ENCODE results near the gene SQSTM1.

SQSTM1 gene

GRCh38 chr5:179836225-179837019 lies 15.7 kb downstream of the SQSTM1 start:
- no peak overlapping the region for H3K4me3 ChIP-seq (ENCODE audit: low read depth, low read length)
- POLR2A ChIA-PET, result interaction anchor here (1.2 kb wide), 1 partner anchor 11 kb away, joined by 3 read pairs; no protein-coding TSS in a partner anchor
- no peak for DNase-seq (ENCODE audit: low read depth, low spot score)
- no peak for TF ChIP-seq CTCF (IDR thresholded peaks at IDR 0.05; ENCODE audit: insufficient read depth, low read length, missing control alignments)
- CTCF ChIA-PET, result interaction anchor here (0.8 kb wide), 1 partner anchor 15 kb away, joined by 5 read pairs; no protein-coding TSS in a partner anchor

GRCh38 chr5:179837076-179838011 lies 16.6 kb downstream of the SQSTM1 start:
- ChIA-PET CTCF (interaction anchor here (0.8 to 1.5 kb wide), 3 partner anchors 8 to 16 kb away, joined by 3 to 5 read pairs (median 5); no protein-coding TSS in a partner anchor), POLR2A (interaction anchor here (0.6 to 1.5 kb wide), 4 partner anchors 10 to 17 kb away, joined by 3 to 4 read pairs (median 3); partner anchors contain the start of gene SQSTM1)
- DNase-seq (ENCODE audit: low read depth, low spot score), result no peak
- H3K4me3 ChIP-seq (ENCODE audit: low read depth, low read length), result no peak overlapping the region
- no peak for TF ChIP-seq CTCF (IDR thresholded peaks at IDR 0.05; ENCODE audit: insufficient read depth, low read length, missing control alignments)

GRCh38 chr5:179839328-179840256 lies 18.9 kb downstream of the SQSTM1 start:
- no peak for TF ChIP-seq CTCF (IDR thresholded peaks at IDR 0.05; ENCODE audit: insufficient read depth, low read length, missing control alignments)
- CTCF ChIA-PET, result no interaction called here
- POLR2A ChIA-PET, result interaction anchor here (0.7 to 1.5 kb wide), 3 partner anchors 19 to 157 kb away, joined by 4 read pairs; partner anchors contain the start of gene SQSTM1
- no peak overlapping the region for H3K4me3 ChIP-seq (ENCODE audit: low read depth, low read length)
- DNase-seq (ENCODE audit: low read depth, low spot score), result no peak

GRCh38 chr5:179840321-179840720 lies 19.6 kb downstream of the SQSTM1 start:
- ChIA-PET CTCF (no interaction called here), POLR2A (interaction anchor here (0.7 to 1.3 kb wide), 2 partner anchors 20 to 158 kb away, joined by 4 read pairs; partner anchors contain the start of gene SQSTM1)
- H3K4me3 ChIP-seq (ENCODE audit: low read depth, low read length), result no peak overlapping the region
- no peak for DNase-seq (ENCODE audit: low read depth, low spot score)
- no peak for TF ChIP-seq CTCF (IDR thresholded peaks at IDR 0.05; ENCODE audit: insufficient read depth, low read length, missing control alignments)

GRCh38 chr5:179840766-179841165 lies 20.1 kb downstream of the SQSTM1 start:
- TF ChIP-seq CTCF (IDR thresholded peaks at IDR 0.05; ENCODE audit: insufficient read depth, low read length, missing control alignments), result no peak

More at GRCh38 chr5:179840766-179841165, 20.1 kb downstream of the SQSTM1 start:
- CTCF ChIA-PET, result no interaction called here
- DNase-seq (ENCODE audit: low read depth, low spot score), result no peak
- POLR2A ChIA-PET, result interaction anchor here (1.3 kb wide), 1 partner anchor 20 kb away, joined by 4 read pairs; the partner anchor contains the start of gene SQSTM1
- no peak overlapping the region for H3K4me3 ChIP-seq (ENCODE audit: low read depth, low read length)

All from AG04449 (cell line).